Fibroblast of gingiva (primary cell): ENCODE data around the gene NOS1AP.
A peak's percentile ranks its signal among the peaks of the same experiment; 100 is the strongest.

Experiments used
- DNase-seq: peaks from one replicate; pipeline ENCODE4 v3.0.0-alpha.2; 2011; ENCODE audit warnings: low read depth

The NOS1AP gene

GRCh38 chr1:162386292-162387225, 317.1 kb downstream of the NOS1AP start:
- DNase-seq: no peak

- DNase-seq: no peak
Measured at GRCh38 chr1:162387226-162388082, 318.0 kb downstream of the NOS1AP start.

- DNase-seq: no peak
Measured at GRCh38 chr1:162388083-162388594, 318.6 kb downstream of the NOS1AP start.

- peak; percentile 46 for DNase-seq
Measured at GRCh38 chr1:162388615-162389014, 319.1 kb downstream of the NOS1AP start.

GRCh38 chr1:162389021-162389818, 319.7 kb downstream of the NOS1AP start:
- DNase-seq: peak; percentile 65

DNA sequence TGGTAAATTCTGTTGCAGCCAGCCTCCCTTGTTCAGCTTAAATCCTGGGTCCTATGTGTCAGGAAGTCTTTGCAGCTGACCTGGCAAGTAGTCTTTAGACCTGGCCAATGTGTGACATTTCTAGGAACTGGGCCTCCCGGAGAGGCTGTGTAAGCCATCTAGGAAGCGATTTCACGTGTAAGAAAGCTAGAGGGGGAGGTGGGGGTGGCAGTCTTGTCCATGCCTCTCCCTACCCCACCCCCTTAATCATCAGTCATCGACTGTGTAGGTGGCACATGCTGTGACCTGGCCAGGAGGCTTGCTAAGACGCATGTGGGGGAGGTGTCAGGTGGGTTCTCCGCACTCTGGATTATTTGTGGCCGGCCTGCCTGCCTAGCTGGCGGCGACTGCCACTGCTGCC, 320.5 kb downstream of the NOS1AP start:
- DNase-seq: no peak

GRCh38 chr1:162390396-162391185, 321.1 kb downstream of the NOS1AP start:
- no peak for DNase-seq

DNA sequence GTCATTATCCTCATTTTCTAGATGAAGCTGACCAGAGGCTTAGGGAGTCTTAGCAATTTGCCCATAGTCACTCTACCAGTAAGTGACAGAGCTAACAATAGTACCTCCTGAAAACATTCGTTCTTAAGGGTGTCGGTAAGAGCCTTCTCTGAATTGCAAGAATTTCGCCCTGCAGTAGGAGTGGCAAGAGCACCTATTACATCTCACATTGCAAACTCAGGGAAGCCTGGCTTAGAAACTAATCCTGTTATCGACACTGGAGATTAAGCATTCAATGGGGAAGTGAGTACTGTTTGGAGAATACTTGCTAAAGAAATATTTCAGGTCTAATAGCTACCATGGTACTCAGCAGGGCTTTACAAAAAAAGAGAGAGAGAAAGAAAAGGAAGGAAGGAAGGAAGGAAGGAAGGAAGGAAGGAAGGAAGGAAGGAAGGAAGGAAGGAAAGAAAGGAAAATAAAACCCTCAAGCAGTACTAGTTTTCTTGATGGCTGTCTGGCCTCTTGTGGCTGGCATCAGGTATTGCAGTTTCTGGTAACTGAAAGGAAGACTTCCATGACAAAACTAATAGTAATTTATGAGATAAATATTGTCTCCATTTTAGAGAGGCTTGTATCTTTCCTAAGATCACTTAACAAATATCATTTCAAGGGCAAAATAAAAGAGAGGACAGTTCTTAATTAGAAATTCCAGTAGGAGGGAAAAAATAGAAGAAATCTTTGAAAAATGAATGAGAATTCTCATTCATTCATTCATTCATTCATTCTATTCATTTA, 322.5 kb downstream of the NOS1AP start:
- DNase-seq: peak; percentile 47

DNA sequence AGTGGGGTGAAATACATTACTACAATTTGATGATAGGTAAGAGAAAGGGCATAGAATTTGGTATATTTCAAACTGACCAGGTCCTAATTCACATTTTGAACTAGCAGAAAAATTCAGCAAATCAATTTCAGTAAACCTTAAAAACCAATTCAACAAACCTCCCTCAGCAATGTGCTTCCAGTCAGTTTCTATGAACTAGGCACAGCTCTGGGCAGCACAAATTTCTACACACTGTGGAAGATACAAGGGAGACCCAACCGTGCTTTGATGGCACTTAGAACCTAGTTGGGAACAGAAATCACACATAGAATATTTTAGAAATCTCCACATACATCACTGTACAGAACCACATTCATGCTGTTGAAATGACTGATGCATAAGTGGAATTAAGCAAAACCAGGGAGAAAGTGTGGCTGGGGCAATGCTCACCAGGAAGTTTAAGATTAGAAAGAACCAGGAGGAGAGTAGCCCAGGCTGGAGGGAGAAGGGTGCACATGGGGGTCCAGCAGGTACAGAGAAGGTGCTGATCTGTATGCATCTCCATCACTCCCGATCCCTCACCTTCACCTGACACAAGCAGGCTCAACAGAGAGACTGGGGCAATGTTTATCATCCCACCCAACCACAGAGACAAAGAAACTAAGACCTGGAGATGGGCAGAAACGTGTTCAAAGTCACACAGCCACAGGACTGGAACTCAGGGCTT, 326.9 kb downstream of the NOS1AP start:
- no peak for DNase-seq

- DNase-seq: peak; percentile 68
Measured at GRCh38 chr1:162397039-162397448, 327.6 kb downstream of the NOS1AP start.

DNA sequence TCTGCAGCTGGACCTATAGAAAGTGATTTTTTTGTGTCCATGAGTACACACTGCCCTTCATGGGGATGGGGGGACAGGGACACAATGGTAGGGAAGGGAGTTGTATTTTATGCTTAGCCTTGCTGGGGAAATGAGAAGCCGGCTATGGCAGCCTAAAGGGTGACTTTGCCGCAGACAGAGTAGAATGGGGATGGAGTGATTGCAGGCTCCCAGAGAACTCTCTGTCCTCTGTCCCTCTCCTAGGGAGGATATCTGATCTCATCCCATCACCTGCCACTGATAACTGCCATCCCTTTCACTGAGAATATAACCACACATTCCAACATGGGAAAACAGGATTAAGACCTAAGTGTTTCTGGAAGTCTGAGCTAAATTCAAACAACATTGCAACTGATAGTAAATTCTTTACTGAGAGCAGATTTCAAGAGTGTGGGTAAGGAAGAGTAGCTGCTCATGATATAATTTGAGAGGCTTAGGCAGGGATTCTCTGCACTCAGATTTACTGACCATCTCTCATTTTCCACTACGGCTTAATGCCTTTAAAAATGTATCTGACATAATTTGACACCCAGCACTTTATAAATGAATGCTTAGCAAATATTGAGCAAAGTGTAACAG, 328.6 kb downstream of the NOS1AP start:
- no peak for DNase-seq

DNA sequence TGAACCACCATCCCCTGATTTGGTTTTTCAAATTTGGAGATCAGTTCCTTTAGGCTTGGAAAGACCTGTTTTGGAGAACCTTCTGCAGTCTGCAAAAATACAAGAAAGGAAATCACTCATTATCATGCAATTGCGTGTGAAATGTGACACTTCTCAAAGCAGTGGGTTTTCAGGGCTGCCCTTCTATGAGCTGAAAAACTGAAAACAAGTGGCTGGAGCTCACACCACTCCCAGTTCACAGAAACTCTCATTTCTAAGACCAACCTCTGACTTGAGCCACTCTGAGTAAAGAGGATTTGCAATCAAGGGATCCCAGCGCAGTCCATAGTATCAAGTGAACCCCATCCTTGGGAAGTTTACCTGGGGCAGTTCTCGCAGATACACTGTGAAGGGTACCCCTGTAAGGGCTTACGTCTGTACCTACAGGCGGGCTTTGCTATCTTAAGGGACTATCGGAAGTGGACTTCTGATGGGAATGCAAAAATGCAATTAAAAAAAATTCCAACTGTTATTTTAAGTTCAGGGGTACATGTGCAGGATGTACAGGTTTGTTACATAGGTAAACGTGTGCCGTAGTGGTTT, 329.6 kb downstream of the NOS1AP start:
- no peak for DNase-seq

GRCh38 chr1:162400790-162401355, 331.4 kb downstream of the NOS1AP start:
- DNase-seq: no peak

- DNase-seq: peak; percentile 41
Measured at GRCh38 chr1:162404550-162405160, 335.2 kb downstream of the NOS1AP start.

- DNase-seq: peak; percentile 24
Measured at GRCh38 chr1:162405800-162406199, 336.3 kb downstream of the NOS1AP start.

- DNase-seq: no peak
Measured at GRCh38 chr1:162406811-162407210, 337.3 kb downstream of the NOS1AP start.

DNA sequence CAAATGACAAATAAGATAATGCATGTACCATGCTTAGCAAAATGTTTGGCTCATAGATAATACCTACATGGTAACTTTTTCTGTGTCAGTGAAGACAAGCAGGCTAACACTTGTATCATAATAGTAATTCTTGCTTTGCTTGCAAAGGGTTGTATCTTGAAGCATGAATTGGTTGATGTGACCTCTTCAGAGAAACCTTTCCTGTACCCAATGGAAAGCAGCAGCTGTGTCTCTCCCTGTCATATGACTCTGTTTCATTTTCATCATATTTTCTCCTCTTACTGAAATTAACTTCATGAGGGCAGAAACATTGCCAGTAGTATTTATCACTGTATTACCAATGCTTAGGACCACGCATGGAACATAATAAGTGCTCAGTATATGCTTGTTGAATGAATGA, 338.0 kb downstream of the NOS1AP start:
- DNase-seq: no peak

DNA sequence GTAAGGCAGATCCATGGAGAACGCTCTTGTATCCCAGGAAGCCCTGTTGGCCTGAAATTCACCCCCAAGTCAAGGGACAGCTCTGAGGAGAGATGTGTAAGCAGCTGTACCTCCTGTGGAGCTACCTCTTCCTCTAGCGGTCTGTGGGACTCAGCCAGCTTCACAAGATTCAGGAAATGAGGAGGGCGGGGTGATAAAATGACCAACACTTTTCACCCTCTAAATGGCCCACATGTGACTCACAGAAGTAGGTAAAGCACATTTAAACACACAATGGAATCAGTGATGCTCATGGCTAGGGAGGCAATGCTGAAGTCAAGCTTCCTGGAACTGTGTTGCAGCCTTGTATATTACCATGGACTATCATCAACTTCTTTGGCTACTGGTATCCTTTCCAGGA, 342.5 kb downstream of the NOS1AP start, which contains the start of gene SH2D1B:
Gene SH2D1B (minus strand): TSS at position 135 of the 400 bp plus-strand sequence. CDS start 120 bp downstream, at position 15.
- no peak for DNase-seq
